Lower leg skin (tissue), 3 donors: ENCODE data around the gene SLC30A10.

ENCODE experiments used
- POLR2A ChIP-seq, 2 donors: fragments of 450-650 bp; IDR thresholded peaks; one replicate each; pipeline ENCODE4 v1.6.1; 2016 to 2017; ENCODE audit warnings: antibody characterized with exemption in 2 of 2, mild to moderate bottlenecking in 1 of 2, moderate library complexity in 1 of 2
- TF ChIP-seq, protein P1 (sequence below), 3 donors: fragments of 450-650 bp; IDR thresholded peaks; one replicate each; pipeline ENCODE4 v1.5.1; 2016; ENCODE audit warnings: antibody characterized with exemption in 3 of 3, mild to moderate bottlenecking in 3 of 3, moderate library complexity in 2 of 3

DNA sequence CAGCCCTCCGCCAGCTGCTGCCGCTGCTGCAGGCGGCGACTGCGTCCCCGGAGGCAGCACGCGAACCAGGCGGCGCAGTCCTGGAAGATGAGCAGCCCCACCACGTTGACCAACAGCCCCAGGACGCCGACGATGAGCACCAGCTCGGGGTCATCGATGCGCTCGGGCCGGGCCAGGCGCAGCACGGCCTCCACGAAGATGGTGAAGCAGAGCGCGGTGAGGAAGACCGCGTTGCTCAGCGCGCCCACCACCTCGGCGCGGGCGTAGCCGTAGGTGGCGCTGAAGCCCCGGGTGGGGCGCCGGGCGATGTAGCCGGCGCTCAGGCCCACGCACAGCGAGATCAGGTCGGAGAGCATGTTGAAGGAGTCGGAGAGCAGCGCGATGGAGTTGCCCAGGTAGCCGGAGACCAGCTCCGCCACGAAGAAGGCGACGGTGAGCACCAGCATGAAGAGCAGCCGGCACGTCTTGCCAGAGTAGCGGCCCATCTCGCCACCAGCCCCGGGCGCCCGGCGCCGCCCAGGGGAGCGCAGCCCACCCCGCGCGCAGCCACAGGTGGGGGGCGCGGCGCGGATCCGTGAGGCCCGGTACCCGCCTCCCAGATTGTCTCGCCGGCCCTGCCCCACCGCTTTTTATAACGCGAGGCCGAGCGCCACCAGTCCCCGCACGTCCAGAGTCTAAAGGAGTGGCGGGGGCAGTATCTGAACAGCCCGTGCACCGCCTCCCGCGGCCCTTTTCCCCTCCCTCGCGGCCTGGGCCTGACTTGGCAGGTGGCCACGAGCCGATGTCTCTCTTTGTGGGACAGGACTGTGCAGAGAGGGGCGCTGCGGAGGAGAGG lies at the start of gene SLC30A10:
- TF ChIP-seq, protein P1, sequence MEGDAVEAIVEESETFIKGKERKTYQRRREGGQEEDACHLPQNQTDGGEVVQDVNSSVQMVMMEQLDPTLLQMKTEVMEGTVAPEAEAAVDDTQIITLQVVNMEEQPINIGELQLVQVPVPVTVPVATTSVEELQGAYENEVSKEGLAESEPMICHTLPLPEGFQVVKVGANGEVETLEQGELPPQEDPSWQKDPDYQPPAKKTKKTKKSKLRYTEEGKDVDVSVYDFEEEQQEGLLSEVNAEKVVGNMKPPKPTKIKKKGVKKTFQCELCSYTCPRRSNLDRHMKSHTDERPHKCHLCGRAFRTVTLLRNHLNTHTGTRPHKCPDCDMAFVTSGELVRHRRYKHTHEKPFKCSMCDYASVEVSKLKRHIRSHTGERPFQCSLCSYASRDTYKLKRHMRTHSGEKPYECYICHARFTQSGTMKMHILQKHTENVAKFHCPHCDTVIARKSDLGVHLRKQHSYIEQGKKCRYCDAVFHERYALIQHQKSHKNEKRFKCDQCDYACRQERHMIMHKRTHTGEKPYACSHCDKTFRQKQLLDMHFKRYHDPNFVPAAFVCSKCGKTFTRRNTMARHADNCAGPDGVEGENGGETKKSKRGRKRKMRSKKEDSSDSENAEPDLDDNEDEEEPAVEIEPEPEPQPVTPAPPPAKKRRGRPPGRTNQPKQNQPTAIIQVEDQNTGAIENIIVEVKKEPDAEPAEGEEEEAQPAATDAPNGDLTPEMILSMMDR (IDR thresholded peaks at IDR 0.05): no peak
- no peak for TF ChIP-seq POLR2A (IDR thresholded peaks at IDR 0.05)
